T-helper 1 cell (primary cell): ENCODE data around the gene TMEM63C.
"Not testable (repeated sequence)": the region's sequence is repeated elsewhere in the genome, so short reads cannot be mapped to it uniquely, and the experiment has no call there.

ENCODE experiments used
- DNase-seq, 5 donors: peaks; one replicate each; pipeline ENCODE4 v3.0.0-alpha.2; 2012 to 2020

TMEM63C gene

DNA sequence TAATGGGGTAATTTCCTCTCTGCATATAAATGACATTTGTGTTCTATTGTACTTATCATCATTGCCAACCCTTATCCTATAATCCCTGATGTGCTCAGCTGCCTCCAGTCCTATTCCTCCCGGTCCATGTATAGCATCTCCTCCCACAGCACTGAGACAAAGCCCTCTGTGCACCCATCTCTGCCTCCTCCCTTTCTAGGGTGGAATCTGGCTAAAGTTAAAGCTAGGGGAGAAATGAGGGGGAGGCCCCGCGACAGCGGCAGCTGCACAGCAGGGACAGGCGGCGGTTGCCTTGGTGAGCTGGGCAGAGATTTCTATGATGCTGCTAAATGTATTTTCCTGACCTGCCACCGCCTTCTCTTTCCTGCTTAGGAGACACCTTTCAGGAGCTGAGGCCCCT, 27.2 kb upstream of the TMEM63C start:
- no peak for DNase-seq

DNA sequence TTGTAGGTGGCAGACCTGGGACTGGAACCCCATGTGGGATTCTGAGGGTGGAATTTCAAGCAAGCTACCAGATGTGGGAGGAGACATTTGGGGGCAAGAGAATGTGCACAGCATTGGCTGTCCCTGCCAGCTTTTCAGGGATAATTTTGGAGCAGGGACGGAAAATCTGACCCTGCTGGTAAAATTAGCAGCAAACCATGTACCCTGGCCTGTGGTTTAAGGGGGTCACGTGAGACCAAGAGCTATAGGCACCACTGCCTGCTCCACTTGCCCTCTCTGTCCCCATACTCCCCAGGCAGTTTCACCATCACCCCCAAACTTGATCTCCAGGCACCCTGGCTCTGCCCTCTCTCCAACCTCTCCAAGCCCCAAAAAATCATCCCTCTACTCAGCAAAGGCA, 26.5 kb upstream of the TMEM63C start:
- DNase-seq, result no peak

DNA sequence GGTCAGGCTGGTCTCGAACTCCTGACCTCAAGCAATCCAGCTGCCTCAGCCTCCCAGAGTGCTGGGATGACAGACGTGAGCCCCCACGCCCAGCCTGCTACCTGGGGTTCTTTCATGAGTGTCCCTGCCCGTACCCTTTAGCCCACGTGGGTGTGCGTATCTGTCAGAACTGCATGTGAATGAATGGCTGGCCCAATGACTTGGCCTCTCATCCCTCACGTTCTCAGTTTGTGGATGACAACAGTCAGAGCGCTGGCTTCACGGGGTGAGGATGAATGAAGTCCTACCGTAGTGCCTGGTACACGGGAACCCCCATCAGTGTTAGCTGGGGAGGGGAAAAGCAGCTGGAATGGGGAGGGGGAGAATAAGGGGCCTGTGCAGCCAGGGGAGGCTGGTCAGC, 23.9 kb upstream of the TMEM63C start:
- no peak for DNase-seq

DNA sequence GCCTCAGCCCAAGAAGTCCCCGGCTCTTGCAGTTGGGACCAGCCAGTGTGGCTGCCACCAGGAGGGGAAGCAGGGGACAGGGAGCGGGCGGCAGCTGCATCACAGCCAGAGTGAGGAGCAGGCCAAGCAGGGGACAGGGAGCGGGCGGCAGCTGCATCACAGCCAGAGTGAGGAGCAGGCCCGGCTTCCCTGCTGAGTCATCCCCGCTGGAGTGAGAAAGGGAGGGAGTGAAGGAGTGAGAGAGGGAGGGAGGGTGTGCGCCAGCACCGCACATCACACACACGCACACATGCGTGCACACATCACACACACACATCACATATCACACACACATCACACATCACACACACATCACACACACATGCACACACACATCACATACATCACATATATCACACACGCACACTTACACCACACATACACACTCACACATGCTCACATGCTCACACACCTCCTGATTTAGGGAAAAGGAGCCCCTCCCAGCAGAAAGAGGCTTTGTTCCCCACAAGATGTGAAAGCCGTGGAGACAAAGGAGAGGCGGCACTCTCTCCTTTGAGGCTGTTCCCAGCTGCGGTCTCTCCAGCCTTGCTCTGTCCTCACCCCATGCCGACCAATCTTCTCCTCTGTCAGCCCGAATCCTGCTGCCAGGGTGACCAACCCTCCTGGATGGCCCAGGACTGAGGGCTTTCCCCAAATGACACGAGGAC, 23.3 kb upstream of the TMEM63C start:
- DNase-seq, result no peak

DNA sequence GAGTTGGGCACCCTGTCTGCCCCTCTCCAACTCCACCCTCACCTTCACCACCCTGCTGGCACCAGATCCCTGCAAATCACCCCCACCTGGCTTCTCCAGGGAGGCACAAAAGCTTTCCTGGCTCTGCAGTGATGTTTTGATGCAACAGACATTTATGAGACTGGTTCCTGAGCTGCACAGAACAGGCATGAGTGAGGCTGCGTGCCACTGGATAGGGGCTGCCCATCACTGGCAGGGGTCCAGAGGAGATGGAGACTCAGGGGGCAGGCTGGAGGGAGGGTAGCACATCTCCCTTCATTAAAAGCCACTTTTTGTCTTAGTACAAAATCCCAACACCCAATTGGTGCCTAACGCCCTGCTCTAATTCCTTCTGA, 22.7 kb upstream of the TMEM63C start:
- DNase-seq, result no peak

DNA sequence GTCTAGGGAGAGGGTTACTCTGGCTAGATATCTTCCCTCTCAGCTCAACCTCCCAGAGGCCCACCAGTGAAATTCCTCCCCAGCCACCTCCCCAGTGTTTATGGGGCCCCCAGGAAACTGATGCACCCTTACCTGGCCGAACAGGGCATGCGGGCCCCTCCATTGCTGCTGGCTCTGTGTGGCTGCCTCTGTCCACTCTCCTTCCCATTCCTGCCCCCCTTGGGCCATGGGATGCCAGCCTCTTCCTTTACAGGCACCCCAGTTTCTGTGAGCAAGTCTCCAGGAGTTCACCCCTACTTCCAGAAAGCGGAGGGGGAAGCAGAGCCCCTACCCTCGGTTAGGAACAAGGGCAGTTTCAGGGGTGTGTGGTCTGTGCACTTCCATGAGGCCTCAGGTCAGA, 20.6 kb upstream of the TMEM63C start:
- no peak for DNase-seq

DNA sequence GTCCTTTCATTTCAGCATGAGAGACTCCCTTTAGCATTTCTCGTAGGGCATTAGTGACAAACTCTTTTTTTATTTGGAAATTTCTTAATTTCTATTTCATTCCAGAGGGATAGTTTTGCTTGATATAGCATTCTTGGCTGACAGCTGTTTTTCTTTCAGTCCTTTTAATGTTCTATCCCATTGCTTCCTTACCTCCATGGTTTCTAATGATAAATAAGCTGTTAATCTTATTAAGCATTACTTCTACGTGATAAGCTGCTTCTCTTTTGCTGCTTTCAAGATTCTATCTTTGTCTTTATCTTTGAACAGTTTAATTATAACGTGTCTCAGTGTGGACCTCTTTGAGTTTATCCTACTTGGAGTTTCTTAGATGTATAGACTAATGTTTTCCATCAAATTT, 11.6 kb upstream of the TMEM63C start:
- no peak for DNase-seq

DNA sequence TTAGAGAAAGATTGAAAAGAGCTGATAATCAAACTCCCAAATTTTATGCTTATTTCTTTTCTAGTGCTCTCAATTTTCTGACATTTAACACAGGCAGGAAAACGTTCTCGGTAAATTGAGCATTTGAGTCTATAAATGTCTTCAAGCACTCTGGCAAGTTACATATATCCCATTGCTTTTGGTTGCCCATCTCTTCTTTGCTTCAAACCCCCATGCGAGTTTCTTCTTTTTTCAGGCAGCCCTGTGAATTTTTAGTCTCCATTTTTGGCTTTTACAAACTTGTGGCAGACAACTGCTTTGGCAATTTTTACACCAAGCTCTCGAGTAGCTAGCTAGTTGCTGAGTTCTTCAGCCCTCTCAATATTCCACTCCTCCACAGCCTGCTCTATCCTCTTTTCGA, 8.7 kb upstream of the TMEM63C start:
- DNase-seq, result no peak

DNA sequence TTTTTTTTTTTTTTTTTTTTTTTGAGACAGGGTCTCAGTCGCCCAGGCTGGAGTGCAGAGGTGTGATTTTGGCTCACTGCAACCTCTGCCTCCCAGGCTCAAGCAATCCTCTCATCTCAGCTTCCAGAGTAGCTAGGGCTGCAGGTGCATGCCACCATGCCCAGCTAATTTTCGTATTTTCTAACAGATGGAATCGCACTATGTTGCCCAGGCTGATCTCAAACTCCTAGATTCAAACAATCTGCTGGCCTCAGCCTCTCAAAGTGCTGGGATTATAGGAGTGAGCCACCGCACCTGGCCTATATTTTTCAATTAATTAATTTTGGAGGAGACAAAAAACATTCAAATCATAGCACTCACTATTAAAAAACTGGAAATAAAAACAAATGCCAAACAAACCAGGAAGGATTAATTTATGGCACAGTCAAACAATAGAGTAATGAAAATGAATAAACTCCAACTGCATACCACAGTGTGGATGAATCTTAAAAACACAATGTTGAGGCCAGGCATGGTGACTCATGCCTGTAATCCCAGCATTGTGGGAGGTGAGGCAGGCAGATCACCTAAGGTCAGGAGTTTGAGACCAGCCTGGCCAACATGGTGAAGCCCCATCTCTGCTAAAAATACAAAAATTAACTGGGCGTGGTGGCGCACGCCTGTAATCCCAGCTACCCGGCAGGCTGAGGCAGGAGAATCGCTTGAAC, 7.5 kb upstream of the TMEM63C start:
- DNase-seq, result not testable (repeated sequence)

DNA sequence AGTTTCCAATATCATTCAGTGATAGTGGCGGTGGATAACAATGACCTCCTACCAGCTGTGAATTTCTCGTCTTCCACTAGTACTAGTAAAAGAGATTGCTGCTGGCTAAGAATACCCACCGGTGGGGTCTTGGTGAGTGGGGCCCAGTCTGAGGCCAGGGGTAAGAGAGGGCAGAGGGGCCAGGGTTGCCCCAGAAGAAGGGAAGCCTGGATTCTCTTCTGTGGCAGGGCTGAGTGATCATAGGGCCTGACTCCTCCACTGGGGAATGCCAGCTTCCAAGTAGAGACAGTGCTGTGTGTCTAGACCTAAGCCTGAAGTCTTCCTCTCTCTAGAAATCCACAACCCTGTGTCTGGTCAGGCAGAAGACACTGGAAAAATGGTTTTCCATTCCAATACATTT, 5.8 kb upstream of the TMEM63C start:
- no peak for DNase-seq

DNA sequence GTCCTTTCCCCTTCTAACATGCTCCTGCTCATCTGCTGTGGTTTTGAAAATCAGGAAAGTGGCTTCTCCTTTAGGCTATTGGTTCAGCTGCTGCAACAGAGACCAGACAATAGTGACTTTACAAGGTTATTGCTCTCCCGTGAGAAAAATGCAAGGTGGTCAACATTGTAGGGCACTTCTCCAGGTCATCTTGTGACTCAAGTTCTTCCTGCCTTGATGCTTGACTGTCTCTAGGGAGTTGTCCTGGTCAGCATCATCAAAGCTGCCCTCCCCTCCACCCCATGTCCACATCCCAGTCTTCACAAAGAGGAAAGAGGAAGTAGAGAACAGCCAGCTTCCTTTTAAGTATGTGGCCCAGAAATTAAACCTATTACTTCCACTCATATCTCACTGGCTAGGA, 3.9 kb upstream of the TMEM63C start:
- DNase-seq, result no peak

DNA sequence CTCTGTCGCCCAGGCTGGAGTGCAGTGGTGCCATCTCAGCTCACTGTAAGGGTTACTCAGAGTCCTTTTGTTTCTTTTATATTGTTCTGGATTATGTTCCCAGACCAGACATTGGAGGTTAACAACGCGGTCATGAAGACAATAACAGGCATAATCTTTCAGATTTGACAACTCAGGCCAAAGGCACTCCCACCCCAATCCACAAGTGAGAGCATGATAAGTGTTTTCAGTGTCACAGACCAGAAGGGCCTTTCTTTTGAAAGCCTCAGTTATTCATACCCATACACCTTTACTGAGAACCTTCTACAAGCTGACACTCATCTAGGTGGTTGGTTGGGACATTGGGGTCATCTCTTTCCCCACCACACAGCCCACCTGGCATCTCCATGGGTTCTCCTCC, 2.9 kb upstream of the TMEM63C start:
- DNase-seq, result no peak

DNA sequence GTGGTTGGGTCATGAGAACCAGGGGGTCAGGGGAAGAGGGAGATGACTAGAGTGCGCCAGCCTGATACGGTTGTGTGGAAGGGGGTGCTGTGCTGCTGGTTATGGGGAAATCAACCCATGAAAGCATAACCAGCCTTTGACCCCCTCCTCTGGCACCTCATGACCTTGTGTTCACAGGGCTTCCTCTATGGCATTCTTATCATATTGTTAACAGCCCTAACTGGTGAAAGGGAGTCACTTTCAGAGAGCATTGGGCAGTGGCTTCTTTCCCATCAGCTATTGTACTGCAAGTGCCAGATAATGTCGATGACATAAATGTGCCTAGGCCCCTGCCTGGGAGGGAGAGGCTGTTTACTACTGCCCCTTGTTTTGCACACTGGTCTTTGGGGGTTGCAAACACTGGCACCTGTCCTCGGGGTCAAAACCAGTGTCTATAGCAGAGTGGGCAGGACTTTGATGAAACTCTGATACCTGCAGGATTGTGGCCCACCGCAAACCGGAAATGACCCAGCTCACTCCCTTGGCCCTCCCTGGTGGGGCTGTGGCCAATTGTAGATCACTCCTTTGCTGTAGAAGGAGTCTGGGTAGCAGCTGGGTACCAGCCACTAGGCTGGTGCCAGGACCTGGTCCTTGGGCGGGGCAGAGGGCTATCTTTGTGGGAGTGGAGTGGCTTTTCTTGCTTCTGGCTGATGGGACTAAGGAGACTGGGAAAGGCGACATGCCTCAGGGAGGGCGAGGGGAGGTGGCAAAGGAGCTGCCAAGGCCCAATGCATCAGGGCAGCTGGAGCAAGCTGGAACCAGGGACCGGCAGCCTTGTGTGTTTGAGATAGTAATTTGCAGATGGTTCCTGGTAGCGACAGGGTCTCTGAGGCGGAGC, 634 bp upstream of the TMEM63C start:
- DNase-seq, result no peak

DNA sequence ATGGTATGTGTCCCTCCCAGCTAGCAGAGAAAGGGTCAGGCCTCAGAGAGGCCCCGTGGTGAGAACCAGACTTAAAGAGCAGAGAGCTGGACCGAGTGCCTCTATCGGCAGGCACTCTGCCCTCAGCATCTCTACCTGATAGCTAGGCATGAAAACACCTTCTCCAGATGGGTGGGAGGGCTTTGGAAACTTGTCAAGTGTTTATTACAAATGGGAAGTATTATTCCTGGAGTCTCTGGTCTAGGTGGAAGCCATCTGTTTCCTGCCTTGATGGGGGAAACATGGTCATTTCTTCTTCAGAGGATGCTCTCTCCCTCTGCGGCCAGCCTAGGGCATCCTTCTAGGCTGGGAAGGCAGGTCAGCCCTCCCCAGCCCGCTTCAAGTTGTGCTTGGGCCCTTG, 2.3 kb downstream of the TMEM63C start:
- DNase-seq, result no peak

DNA sequence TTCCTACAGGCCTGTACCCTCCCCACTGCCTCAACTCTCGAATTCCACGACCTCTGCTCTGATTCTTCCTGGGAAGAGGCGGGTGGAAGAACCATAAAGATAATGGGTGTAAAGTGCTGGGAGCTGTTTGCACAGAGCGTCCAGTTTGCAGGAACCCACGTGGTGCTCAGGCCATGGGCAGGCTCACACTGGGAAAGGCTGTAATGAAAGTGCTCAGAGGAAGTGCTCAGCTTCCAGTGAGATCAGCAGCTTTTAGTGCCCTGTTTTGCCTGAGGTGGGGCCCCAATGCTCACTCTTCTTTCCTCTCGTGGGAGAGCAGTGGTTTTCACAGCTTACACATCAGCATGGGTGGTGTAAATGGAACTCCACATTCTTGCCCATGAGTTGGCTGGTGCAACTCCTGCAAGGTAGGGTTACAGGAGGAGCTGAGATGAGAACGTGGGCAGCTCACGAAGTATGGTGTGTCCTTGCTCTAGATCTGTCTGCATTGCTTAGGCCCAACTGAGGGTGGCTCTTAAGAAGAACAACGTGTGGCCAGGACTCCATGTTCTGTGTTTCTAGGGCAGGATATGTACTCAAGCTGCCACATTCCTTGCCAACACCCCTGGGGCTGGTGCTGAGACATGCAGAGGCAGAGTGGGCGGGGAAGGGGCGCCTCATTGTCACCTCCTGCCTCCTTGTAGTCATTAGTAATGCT, 2.9 kb downstream of the TMEM63C start:
- DNase-seq, result no peak

DNA sequence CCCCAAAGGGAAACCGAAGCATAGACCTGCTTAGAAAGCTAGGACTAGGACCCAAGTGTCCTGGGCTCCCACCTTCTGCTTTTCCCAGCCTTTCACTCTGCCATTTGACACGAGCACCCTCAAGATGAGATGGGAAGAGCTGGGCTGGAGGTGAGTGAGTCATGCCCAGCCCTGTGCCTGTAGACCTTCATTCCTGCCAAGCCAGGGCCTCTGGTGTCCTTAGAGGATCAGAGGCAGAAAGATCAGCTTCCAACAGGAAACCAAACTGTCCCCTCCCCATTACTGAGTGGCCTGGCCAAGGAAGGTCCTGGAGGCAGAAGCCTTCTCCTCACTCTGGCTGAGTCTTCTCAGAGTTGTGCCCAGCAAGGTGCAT, 3.5 kb downstream of the TMEM63C start:
- no peak for DNase-seq

DNA sequence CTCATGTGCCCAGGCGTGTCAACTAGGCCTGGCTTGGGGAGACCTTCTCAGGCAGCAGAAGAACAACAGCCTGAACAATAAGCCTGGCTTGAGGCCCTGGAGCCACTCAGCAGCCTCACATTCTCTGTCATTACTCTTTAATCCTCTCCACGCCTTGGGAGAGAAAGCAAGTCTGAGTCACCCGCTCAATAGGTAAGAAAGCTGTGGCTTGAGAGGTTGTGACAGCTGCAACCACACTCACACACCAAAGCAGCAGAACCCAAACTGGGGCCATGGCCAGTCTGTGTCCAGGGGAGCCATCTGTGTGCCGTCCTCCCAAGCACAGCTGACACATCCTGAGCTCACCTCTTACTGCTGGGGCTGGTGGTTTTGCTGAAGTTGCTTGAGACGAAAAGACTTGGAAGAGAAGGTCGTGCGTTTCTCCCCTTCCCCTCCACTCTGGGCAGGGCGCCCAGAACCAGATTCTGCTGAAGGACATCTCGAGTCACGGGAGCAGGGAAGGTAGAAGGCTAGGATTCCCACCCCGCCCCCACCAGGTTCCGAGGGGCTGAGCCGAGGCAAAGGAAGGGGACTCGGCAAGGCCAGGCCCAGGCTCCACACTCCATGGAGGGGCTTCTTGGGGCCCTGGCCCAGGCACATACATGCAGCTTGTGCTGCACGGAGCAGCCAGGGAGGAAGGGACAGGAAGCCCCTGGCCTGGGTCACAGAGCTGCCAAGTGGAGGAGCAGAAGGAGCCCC, 5.5 kb downstream of the TMEM63C start:
- no peak for DNase-seq

DNA sequence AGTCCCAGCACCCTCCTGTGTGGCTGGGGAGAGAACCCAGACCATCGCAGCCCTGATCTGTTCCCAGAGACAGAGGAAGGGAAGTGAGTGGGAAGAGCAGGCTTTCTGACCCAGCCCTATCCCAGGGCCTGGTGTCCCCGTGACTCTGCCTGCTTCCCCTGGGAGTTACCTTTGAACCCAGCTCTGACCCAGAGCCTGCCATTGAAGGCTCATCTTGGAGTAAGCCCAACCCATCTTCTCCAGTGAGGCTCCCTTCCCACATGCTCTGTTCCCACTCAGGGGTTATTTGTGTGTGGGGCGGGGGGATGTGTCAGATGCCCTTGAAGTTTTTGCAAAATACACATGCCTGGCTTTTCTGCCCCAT, 6.0 kb downstream of the TMEM63C start:
- no peak for DNase-seq

DNA sequence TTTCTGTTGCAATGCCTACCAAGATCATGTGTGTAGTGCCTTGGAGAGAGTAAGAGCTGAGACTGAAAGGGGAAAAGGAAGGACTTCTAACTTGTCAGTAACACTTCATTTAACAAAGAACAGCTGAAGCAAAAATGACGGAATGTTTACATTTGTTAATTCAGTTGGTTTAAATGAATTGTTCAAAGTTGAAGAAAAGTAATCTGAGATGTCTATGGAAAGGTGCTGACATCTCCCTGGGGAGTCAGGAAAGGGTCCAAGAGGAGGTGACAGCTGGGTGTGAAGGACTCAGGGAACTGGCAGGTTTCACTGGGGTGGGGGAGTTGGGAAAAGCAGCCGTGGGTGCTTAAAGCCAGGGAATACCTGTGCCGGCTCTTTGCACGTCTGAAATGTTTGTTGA, 7.9 kb downstream of the TMEM63C start:
- DNase-seq, result no peak

DNA sequence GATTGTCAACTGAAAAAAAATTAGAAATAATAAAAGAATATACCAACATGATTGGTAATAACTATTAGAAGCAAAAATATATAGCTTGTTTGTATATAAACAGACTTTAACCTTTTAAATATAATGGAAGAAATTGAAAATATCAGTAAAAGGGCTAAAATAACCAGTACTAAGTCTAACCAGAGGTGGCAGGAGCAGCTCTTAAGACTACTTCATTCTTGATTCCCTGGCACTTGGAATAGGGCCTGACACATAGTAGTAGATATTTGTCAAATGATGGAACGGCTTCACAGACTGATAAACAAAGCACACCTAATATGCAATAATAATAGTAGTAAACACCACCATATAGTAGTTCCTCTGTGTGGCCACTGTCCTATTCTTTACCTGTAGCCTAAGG, 9.4 kb downstream of the TMEM63C start:
- DNase-seq, result no peak

DNA sequence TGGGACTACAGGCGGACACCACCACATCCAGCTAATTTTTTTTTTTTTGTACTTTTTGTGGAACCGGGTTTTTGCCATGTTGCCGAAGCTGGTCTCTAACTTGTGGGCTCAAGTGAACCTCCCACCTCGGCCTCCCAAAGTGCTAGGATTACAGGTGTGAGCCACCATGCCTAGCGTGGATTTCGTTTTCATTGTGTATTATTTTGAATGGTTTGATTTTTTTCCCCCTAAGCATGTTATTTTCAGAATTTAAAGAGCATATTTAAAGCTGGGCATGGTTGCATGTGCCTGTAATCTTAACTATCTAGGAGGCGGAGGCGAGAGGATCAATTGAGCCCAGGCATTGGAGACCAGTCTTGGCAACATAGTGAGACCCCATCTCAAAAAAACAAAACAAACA, 13.1 kb downstream of the TMEM63C start:
- DNase-seq, result no peak

DNA sequence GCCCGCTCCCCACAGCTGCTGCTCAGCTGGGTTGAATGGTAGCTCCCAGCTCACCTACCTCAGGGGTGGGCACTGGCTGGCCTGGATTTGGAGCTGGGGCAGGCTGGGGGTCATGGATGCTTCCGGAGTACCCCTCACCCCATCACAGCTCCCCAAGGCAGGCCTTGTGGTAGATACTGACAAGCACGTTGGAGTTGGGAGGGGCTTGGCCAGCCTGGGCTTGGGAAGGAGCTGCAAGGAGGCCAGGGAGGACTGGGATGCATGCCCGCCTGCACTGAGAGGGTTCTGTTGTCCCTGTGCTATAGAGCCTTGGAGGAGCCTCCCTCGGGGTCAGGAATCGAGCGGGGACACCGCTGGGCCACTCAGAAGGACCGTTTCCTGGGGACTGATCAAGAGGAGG, 14.2 kb downstream of the TMEM63C start:
- DNase-seq, result no peak

DNA sequence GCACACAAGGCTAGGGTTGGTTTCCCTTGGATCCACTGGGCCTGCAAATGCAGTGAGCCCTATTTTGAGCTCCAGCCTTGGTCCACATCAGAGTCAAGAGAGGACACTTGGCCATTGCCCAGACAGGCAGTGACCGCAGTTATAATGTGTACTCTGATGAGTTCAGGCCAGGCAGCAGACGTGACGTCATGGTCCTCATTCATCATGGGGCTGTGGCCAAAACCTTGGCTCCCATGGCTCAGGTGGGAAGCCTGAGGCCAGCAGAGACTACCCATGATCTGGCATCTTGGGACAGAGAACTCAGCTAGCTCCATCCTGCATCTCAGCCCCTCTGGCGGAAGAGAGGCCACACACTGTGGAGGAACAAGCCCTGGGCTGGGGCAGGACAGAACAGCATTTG, 16.4 kb downstream of the TMEM63C start:
- no peak for DNase-seq
